ENCODE results near the gene LMF1. TPM values are rescaled to one million over a fixed set of nuclear protein-coding genes. Genes with fewer than 3 reads are reported as not detected.

Gene LMF1
- total RNA-seq, 1 donor from 2014 or later: 2.1 TPM

- FAIRE-seq (no peak), DNase-seq (ENCODE audit: low read depth) (no peak)
- Histone ChIP-seq H3K27me3 (ENCODE audit: control insufficient read depth, insufficient read depth, low read length) (no peaks in the 10 kb centered on the region), H3K4me3 (ENCODE audit: low read depth, low read length) (no peak overlapping the region), H3K36me3 (ENCODE audit: control insufficient read depth, insufficient read depth, low read length) (no peaks in the 10 kb centered on the region)
- TF ChIP-seq, protein P1, sequence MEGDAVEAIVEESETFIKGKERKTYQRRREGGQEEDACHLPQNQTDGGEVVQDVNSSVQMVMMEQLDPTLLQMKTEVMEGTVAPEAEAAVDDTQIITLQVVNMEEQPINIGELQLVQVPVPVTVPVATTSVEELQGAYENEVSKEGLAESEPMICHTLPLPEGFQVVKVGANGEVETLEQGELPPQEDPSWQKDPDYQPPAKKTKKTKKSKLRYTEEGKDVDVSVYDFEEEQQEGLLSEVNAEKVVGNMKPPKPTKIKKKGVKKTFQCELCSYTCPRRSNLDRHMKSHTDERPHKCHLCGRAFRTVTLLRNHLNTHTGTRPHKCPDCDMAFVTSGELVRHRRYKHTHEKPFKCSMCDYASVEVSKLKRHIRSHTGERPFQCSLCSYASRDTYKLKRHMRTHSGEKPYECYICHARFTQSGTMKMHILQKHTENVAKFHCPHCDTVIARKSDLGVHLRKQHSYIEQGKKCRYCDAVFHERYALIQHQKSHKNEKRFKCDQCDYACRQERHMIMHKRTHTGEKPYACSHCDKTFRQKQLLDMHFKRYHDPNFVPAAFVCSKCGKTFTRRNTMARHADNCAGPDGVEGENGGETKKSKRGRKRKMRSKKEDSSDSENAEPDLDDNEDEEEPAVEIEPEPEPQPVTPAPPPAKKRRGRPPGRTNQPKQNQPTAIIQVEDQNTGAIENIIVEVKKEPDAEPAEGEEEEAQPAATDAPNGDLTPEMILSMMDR (IDR thresholded peaks at IDR 0.05; ENCODE audit: insufficient read depth, low read length, severe bottlenecking): no peak
These were observed 127.0 kb downstream of the LMF1 start for GRCh38 chr16:843771-844170.

GRCh38 chr16:842711-843560 is 127.8 kb downstream of the LMF1 start:
- no peaks in the 10 kb centered on the region for H3K36me3 ChIP-seq (ENCODE audit: control insufficient read depth, insufficient read depth, low read length)
- FAIRE-seq: no peak
- no peaks in the 10 kb centered on the region for H3K27me3 ChIP-seq (ENCODE audit: control insufficient read depth, insufficient read depth, low read length)
- no peak overlapping the region for H3K4me3 ChIP-seq (ENCODE audit: low read depth, low read length)
- TF ChIP-seq, protein P1 (IDR thresholded peaks at IDR 0.05; ENCODE audit: insufficient read depth, low read length, severe bottlenecking): no peak
- no peak for DNase-seq (ENCODE audit: low read depth)

DNA sequence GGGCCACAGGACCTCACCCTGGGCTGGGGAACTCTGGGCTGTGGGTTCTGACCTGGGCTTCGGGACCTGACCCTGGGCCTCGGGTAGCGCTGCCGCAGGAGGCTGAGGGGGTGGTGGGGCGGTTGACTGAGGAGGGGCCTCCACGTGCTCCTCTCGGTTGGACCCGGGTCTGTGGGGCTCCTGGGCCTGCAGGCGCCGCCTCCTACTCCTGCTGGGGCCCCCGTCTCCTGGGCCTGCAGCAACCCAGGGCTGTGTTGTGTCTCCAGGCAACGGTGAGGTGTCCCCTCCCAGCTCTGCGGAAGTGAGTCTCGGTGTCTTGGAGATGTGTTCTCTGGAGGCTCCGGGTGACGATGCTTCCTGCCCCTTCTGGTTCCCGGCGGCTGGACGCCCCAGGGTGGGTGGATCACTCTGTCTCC is 128.7 kb downstream of the LMF1 start:
- DNase-seq (ENCODE audit: low read depth) (no peak), FAIRE-seq (no peak)
- TF ChIP-seq, protein P1 (IDR thresholded peaks at IDR 0.05; ENCODE audit: insufficient read depth, low read length, severe bottlenecking): no peak
- Histone ChIP-seq H3K4me3 (ENCODE audit: low read depth, low read length) (no peak overlapping the region), H3K36me3 (ENCODE audit: control insufficient read depth, insufficient read depth, low read length) (no peaks in the 10 kb centered on the region), H3K27me3 (ENCODE audit: control insufficient read depth, insufficient read depth, low read length) (no peaks in the 10 kb centered on the region)

GRCh38 chr16:841455-842060 is 129.2 kb downstream of the LMF1 start:
- Histone ChIP-seq H3K4me3 (ENCODE audit: low read depth, low read length) (no peak overlapping the region), H3K27me3 (ENCODE audit: control insufficient read depth, insufficient read depth, low read length) (no peaks in the 10 kb centered on the region), H3K36me3 (ENCODE audit: control insufficient read depth, insufficient read depth, low read length) (no peaks in the 10 kb centered on the region)
- FAIRE-seq (no peak), DNase-seq (ENCODE audit: low read depth) (no peak)
- TF ChIP-seq, protein P1 (IDR thresholded peaks at IDR 0.05; ENCODE audit: insufficient read depth, low read length, severe bottlenecking): no peak

- DNase-seq (ENCODE audit: low read depth) (no peak), FAIRE-seq (peak; percentile 64)
- Histone ChIP-seq H3K4me3 (ENCODE audit: low read depth, low read length) (no peak overlapping the region), H3K27me3 (ENCODE audit: control insufficient read depth, insufficient read depth, low read length) (no peaks in the 10 kb centered on the region), H3K36me3 (ENCODE audit: control insufficient read depth, insufficient read depth, low read length) (no peaks in the 10 kb centered on the region)
- TF ChIP-seq, protein P1 (IDR thresholded peaks at IDR 0.05; ENCODE audit: insufficient read depth, low read length, severe bottlenecking): no peak
These were observed 130.0 kb downstream of the LMF1 start for GRCh38 chr16:840561-841454.
